HUES64 (cell line): ENCODE results near the gene PPP1R12C.

Experiments used
- H3K27ac ChIP-seq: 2 replicates; pipeline ENCODE4 v1.7.0; 2013; ENCODE audit warnings: low read depth, low read length, inconsistent platforms
- H3K27me3 ChIP-seq: 2 replicates; pipeline ENCODE4 v1.6.1; 2013; ENCODE audit warnings: mild to moderate bottlenecking, low read length; ENCODE audit not compliant: insufficient read depth
- H3K36me3 ChIP-seq: 2 replicates; pipeline ENCODE4 v1.6.1; 2013; ENCODE audit warnings: mild to moderate bottlenecking, low read length; ENCODE audit not compliant: insufficient read depth
- H3K4me1 ChIP-seq: 2 replicates; pipeline ENCODE4 v1.6.1; 2013; ENCODE audit warnings: mild to moderate bottlenecking, low read length, moderate library complexity; ENCODE audit not compliant: insufficient read depth
- H3K4me3 ChIP-seq: 2 replicates; pipeline ENCODE4 v1.5.1; 2013; ENCODE audit warnings: mild to moderate bottlenecking, low read length, moderate library complexity
- H3K9ac ChIP-seq: 2 replicates; pipeline ENCODE4 v1.6.1; 2013; ENCODE audit warnings: mild to moderate bottlenecking, low read depth, low read length
- H3K9me3 ChIP-seq: 2 replicates; pipeline ENCODE4 v1.6.1; 2013; ENCODE audit warnings: low read depth, low read length; ENCODE audit not compliant: insufficient read depth
- WGBS: fragments of 150-250, 120-280 bp; methylation state at CpG from one replicate; pipeline ENCODE4 v1.1.7; 2013; ENCODE audit warnings: missing lambda C conversion rate; 5-methylcytosine and 5-hydroxymethylcytosine counted together

PPP1R12C gene

GRCh38 chr19:55117663-55118391 lies 390 bp upstream of the PPP1R12C start:
- 25% methylated on average over 44 of the region's 44 CpGs for WGBS
- peak overlapping the region; percentile 69 for H3K9ac ChIP-seq
- no peaks in the 10 kb centered on the region for H3K27me3 ChIP-seq
- H3K36me3 ChIP-seq = no peaks in the 10 kb centered on the region
- H3K4me3 ChIP-seq = peak overlapping the region; percentile 82
- H3K27ac ChIP-seq = peak overlapping the region; percentile 39; the same call in 1 of the 2 replicates
- no peaks in the 10 kb centered on the region for H3K9me3 ChIP-seq
- peaks cover 13% of the 10 kb centered on the region; the same call in 1 of the 2 replicates for H3K4me1 ChIP-seq

- H3K4me1 ChIP-seq = peaks cover 14% of the 10 kb centered on the region; the same call in 1 of the 2 replicates
Observed at GRCh38 chr19:55116232-55116858, 1.1 kb downstream of the PPP1R12C start.

GRCh38 chr19:55115446-55116065 lies 1.9 kb downstream of the PPP1R12C start:
- WGBS = 78% methylated on average over 12 of the region's 13 CpGs
- no peaks in the 10 kb centered on the region for H3K36me3 ChIP-seq

More at GRCh38 chr19:55116232-55116858, 1.1 kb downstream of the PPP1R12C start:
- Histone ChIP-seq H3K27ac (no peak overlapping the region), H3K9ac (peak overlapping the region; percentile 71; the same call in 1 of the 2 replicates), H3K9me3 (no peaks in the 10 kb centered on the region), H3K4me3 (peak overlapping the region; percentile 75), H3K27me3 (no peaks in the 10 kb centered on the region), H3K36me3 (no peaks in the 10 kb centered on the region)
- WGBS = 6% methylated on average over 25 of the region's 25 CpGs

GRCh38 chr19:55114566-55115145 lies 2.8 kb downstream of the PPP1R12C start:
- Histone ChIP-seq H3K27me3 (no peaks in the 10 kb centered on the region), H3K36me3 (no peaks in the 10 kb centered on the region; the same call in 1 of the 2 replicates), H3K9ac (no peak overlapping the region), H3K9me3 (no peaks in the 10 kb centered on the region), H3K27ac (no peak overlapping the region), H3K4me3 (no peak overlapping the region), H3K4me1 (peaks cover 14% of the 10 kb centered on the region; the same call in 1 of the 2 replicates)
- WGBS = 95% methylated on average over 9 of the region's 9 CpGs

More at GRCh38 chr19:55115446-55116065, 1.9 kb downstream of the PPP1R12C start:
- peaks cover 14% of the 10 kb centered on the region; the same call in 1 of the 2 replicates for H3K4me1 ChIP-seq
- no peak overlapping the region for H3K9ac ChIP-seq
- H3K27me3 ChIP-seq = no peaks in the 10 kb centered on the region
- H3K27ac ChIP-seq = no peak overlapping the region
- H3K4me3 ChIP-seq = peak overlapping the region; percentile 75
- H3K9me3 ChIP-seq = no peaks in the 10 kb centered on the region

- Histone ChIP-seq H3K27ac (peak overlapping the region; percentile 59; the same call in 1 of the 2 replicates), H3K27me3 (no peaks in the 10 kb centered on the region), H3K9ac (no peak overlapping the region; the same call in 1 of the 2 replicates), H3K9me3 (no peaks in the 10 kb centered on the region), H3K4me1 (peaks cover 14% of the 10 kb centered on the region; the same call in 1 of the 2 replicates), H3K4me3 (no peak overlapping the region), H3K36me3 (no peaks in the 10 kb centered on the region; the same call in 1 of the 2 replicates)
- 61% methylated on average over 11 of the region's 12 CpGs for WGBS
Observed at GRCh38 chr19:55113570-55114039, 3.8 kb downstream of the PPP1R12C start.

- H3K27me3 ChIP-seq = no peaks in the 10 kb centered on the region
- H3K4me3 ChIP-seq = no peak overlapping the region
- H3K9me3 ChIP-seq = no peaks in the 10 kb centered on the region
- WGBS = 91% methylated on average over 23 of the region's 23 CpGs
- H3K36me3 ChIP-seq = no peaks in the 10 kb centered on the region; the same call in 1 of the 2 replicates
- peaks cover 14% of the 10 kb centered on the region; the same call in 1 of the 2 replicates for H3K4me1 ChIP-seq
- no peak overlapping the region; the same call in 1 of the 2 replicates for H3K9ac ChIP-seq
- peak overlapping the region; percentile 59; the same call in 1 of the 2 replicates for H3K27ac ChIP-seq
Observed at GRCh38 chr19:55112777-55113569, 4.5 kb downstream of the PPP1R12C start.

- no peaks in the 10 kb centered on the region for H3K9me3 ChIP-seq
- H3K4me3 ChIP-seq = no peak overlapping the region
- no peak overlapping the region for H3K27ac ChIP-seq
- no peak overlapping the region for H3K9ac ChIP-seq
- WGBS = 95% methylated on average over 25 of the region's 25 CpGs
- H3K36me3 ChIP-seq = no peaks in the 10 kb centered on the region; the same call in 1 of the 2 replicates
- H3K27me3 ChIP-seq = no peaks in the 10 kb centered on the region
- peaks cover 14% of the 10 kb centered on the region; the same call in 1 of the 2 replicates for H3K4me1 ChIP-seq
Observed at GRCh38 chr19:55112246-55112776, 5.1 kb downstream of the PPP1R12C start.

- Histone ChIP-seq H3K9me3 (no peaks in the 10 kb centered on the region), H3K27ac (no peak overlapping the region), H3K4me1 (peaks cover 13% of the 10 kb centered on the region; the same call in 1 of the 2 replicates), H3K4me3 (no peak overlapping the region), H3K9ac (no peak overlapping the region), H3K27me3 (no peaks in the 10 kb centered on the region), H3K36me3 (no peaks in the 10 kb centered on the region; the same call in 1 of the 2 replicates)
- 93% methylated on average over 21 of the region's 21 CpGs for WGBS
Observed at GRCh38 chr19:55111238-55111831, 6.1 kb downstream of the PPP1R12C start.

GRCh38 chr19:55109527-55110291 lies 7.7 kb downstream of the PPP1R12C start:
- no peaks in the 10 kb centered on the region for H3K27me3 ChIP-seq
- no peak overlapping the region for H3K27ac ChIP-seq
- no peaks in the 10 kb centered on the region; the same call in 1 of the 2 replicates for H3K36me3 ChIP-seq
- 0 out of 2 replicates have a peak, but pooled peaks cover 8% of the 10 kb centered on the region for H3K4me1 ChIP-seq
- no peak overlapping the region for H3K9ac ChIP-seq
- no peak overlapping the region for H3K4me3 ChIP-seq
- 92% methylated on average over 20 of the region's 20 CpGs for WGBS
- no peaks in the 10 kb centered on the region for H3K9me3 ChIP-seq
